HG03175 (cell line): ENCODE results near the gene ATRIP.

ENCODE experiments used
- ATAC-seq: cut with Tn5 transposase; IDR thresholded peaks from one replicate; pipeline ENCODE4 v1.9.1; 2021; ENCODE audit warnings: mild to moderate bottlenecking, moderate library complexity; ENCODE audit not compliant: unreplicated experiment

The ATRIP gene

GRCh38 chr3:48501196-48501595 lies 54.7 kb downstream of the ATRIP start:
- ATAC-seq, result no peak

- no peak for ATAC-seq
Measured at GRCh38 chr3:48502121-48502520, 55.6 kb downstream of the ATRIP start.

GRCh38 chr3:48502728-48503168 lies 56.2 kb downstream of the ATRIP start:
- ATAC-seq, result no peak

GRCh38 chr3:48503401-48504050 lies 57.0 kb downstream of the ATRIP start:
- ATAC-seq, result no peak

- peak; percentile 49 for ATAC-seq
Measured at GRCh38 chr3:48504051-48504946, 57.8 kb downstream of the ATRIP start, which contains the start of gene SHISA5. Gene SHISA5 (minus strand): TSS chr3:48504174. CDS start chr3:48504094, 80 bp downstream.

- ATAC-seq, result no peak
Measured at GRCh38 chr3:48505146-48505545, 58.6 kb downstream of the ATRIP start.

- no peak for ATAC-seq
Measured at GRCh38 chr3:48505968-48506504, 59.5 kb downstream of the ATRIP start.

- no peak for ATAC-seq
Measured at GRCh38 chr3:48507256-48508061, 60.9 kb downstream of the ATRIP start.

GRCh38 chr3:48511551-48511950 lies 65.0 kb downstream of the ATRIP start:
- ATAC-seq, result no peak

- ATAC-seq, result no peak
Measured at GRCh38 chr3:48514431-48515227, 68.1 kb downstream of the ATRIP start.
